Adrenal gland (tissue), 12 donors: ENCODE results near the gene ZNF600. TPM values are rescaled to one million over a fixed set of nuclear protein-coding genes. Genes with fewer than 3 reads are reported as not detected.
"Not testable (repeated sequence)": the region's sequence is repeated elsewhere in the genome, so short reads cannot be mapped to it uniquely, and the experiment has no call there.

ENCODE experiments used
- DNase-seq, 7 donors: peaks; one replicate each; pipeline ENCODE4 v3.0.0-alpha.2; 2019 to 2020
- H3K27ac ChIP-seq, 5 donors: fragments of 200-600 bp; sonication (generic) in 4 of 5; 1 replicate in 3 of 5; 2 replicates in 2 of 5; pipeline versions ENCODE4 v1.5.1 to v1.8.0; 2016 to 2020; ENCODE audit warnings: mild to moderate bottlenecking in 1 of 5
- H3K27me3 ChIP-seq: fragments of 200-600 bp; 2 replicates; pipeline ENCODE4 v1.8.0; 2021
- H3K36me3 ChIP-seq, 2 donors: fragments of 200-600 bp; replicated peaks in 1 of 2; 1 replicate in 1 of 2; 2 replicates in 1 of 2; pipeline versions ENCODE4 v1.5.1 to v1.8.0; 2018 to 2022
- H3K4me1 ChIP-seq, 2 donors: fragments of 200-600 bp; replicated peaks in 1 of 2; 1 replicate in 1 of 2; 2 replicates in 1 of 2; pipeline versions ENCODE4 v1.5.1 to v1.8.0; 2018 to 2021
- H3K4me3 ChIP-seq, 4 donors: fragments of 200-600 bp; sonication (generic) in 3 of 4; one replicate each; pipeline ENCODE4 v1.5.1; 2016 to 2018
- H3K9me3 ChIP-seq, 3 donors: fragments of 200-600 bp; sonication (generic) in 1 of 3; replicated peaks in 1 of 3; 1 replicate in 2 of 3; 2 replicates in 1 of 3; pipeline versions ENCODE4 v1.5.1 to v1.8.0; 2016 to 2021
- CTCF ChIP-seq, 6 experiments: fragments of 450-650 bp in 4 of 6; fragments of 200-600 bp in 2 of 6; sonication (generic) in 1 of 6; IDR thresholded peaks; 1 replicate in 5 of 6; 2 replicates in 1 of 6; pipeline versions ENCODE4 v1.5.1 to v1.8.0; 2016 to 2021; ENCODE audit warnings: antibody characterized with exemption in 6 of 6, mild to moderate bottlenecking in 2 of 6, moderate library complexity in 1 of 6
- POLR2A ChIP-seq, 2 donors: fragments of 450-650 bp; IDR thresholded peaks; one replicate each; pipeline ENCODE4 v1.6.1; 2017; ENCODE audit warnings: antibody characterized with exemption in 2 of 2, mild to moderate bottlenecking in 2 of 2, moderate library complexity in 1 of 2
- WGBS, 4 donors: extraction: QIAGEN DNeasy Blood & Tissue Kit in 2 of 4; methylation state at CpG; one replicate each; pipeline versions ENCODE4 v1.1.5 to v1.1.7; 2013 to 2017; 5-methylcytosine and 5-hydroxymethylcytosine counted together
- intact Hi-C, 2 donors: fragments of 100-400 bp; cut with DNase I; formaldehyde crosslinking; loops; one replicate each; pipeline versions ENCODE4 v1.14.1 to v1.15.0; 2022 to 2023
- polyA plus RNA-seq, 3 donors: library from polyadenylated mRNA; stranded (reverse); fragments of 200-250 nt in 2 of 3; fragments of 350-450 nt in 1 of 3; fragmentation: Illumina TruSeq in 1 of 3; extraction: RNeasy Lipid Tissue Mini Kit (QIAGEN cat#74804) in 1 of 3; gene quantifications; one replicate each; pipeline ENCODE4 v1.2.3, GENCODE V29; 2013 to 2014
- total RNA-seq, 9 donors: library from RNA; depleted of rRNA in 4 of 9; stranded (reverse); fragments of >200 nt in 4 of 9; fragments of 120-200 nt in 1 of 9; fragmentation: NEBNext Ultra II Directional in 1 of 9; extraction: Animal tissue kit (Norgen Biotek cat#: 25700) in 1 of 9; gene quantifications; one replicate each; pipeline versions ENCODE4 v1.1.0 to v1.2.4, GENCODE V29; 2013 to 2023
- donor health status: healthy with polysubstance abuse.
- donor health status: Bipolar disorder and iron deficiency.
- donor health status: DM: yes; HTN: yes; CAD: no.
- donor health status: DM: no; HTN: no; CAD: no.
- donor health status: DM: no; HTN: no; CAD: no.
- donor health status: DM: yes; HTN: yes; CAD: no.

The ZNF600 gene
- total and polyA plus RNA-seq, 12 donors: 0.42 to 17.7 (median 5.7) TPM

- intact Hi-C loops: no loop called here
- Histone ChIP-seq H3K9me3 (no peaks in the 10 kb centered on the region), H3K36me3 (no peaks in the 10 kb centered on the region), H3K27me3 (no peaks in the 10 kb centered on the region), H3K27ac (peak within 1 kb of the TSS in 4 of 5 donors; percentile 52 to 89 (median 83)), H3K4me3 (peak within 1 kb of the TSS; percentile 45 to 94 (median 75)), H3K4me1 (no peaks in the 10 kb centered on the region)
- TF ChIP-seq POLR2A (IDR thresholded peaks at IDR 0.05) (peak; percentile 61 to 88), CTCF (IDR thresholded peaks at IDR 0.05) (peak; percentile 32 to 79 (median 66))
- 12 to 31% (median 12%) methylated on average over 15 to 38 of the region's 38 CpGs for WGBS, 4 donors
- DNase-seq: peak; percentile 96 to 99 (median 98)
These were observed 51.5 kb downstream of the ZNF600 start, which contains the start of gene ZNF611 for GRCh38 chr19:52734893-52735661. Gene ZNF611, minus strand, starts transcription at chr19:52735044. Its CDS starts 19,150 bp downstream, at chr19:52715894.

DNA sequence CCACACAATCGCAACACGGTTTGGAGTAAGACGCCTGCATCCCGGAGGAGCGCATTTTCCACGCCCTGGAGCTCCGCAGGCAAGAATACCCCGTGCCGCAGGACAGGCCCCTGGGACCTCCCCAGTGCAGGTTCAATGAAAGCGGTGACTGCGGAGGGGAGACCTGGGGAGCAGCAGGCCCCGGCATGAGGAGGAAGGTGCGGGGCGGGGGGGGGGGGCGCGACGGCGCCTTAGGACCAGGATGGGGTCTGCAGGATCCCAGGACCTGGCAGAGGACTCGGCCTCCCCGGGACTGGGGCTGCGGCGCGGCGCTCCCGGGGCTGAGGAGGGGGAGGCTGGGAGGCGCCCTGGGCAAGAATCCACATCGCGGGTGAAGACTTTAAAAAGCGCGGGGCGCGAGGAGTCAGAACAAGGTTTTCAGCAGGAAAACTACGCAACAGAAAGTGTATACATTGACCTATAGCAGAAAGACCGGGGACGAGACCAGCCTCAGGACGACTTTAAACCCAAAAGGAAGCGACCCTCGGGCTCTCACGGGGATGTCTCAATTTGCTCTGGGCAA, 52.2 kb downstream of the ZNF600 start:
- 0 to 1% (median 0%) methylated on average over 17 to 39 of the region's 39 CpGs for WGBS, 4 donors
- peak overlapping the region in 4 of 5 donors; percentile 52 to 89 (median 83) for H3K27ac ChIP-seq
- peak in 2 of 7 donors; percentile 18 to 30 for DNase-seq
- H3K27me3 ChIP-seq: no peaks in the 10 kb centered on the region
- no peak for TF ChIP-seq POLR2A (IDR thresholded peaks at IDR 0.05)
- no peak for TF ChIP-seq CTCF (IDR thresholded peaks at IDR 0.05)
- no peaks in the 10 kb centered on the region for H3K4me1 ChIP-seq
- intact Hi-C loops: no loop called here
- H3K36me3 ChIP-seq: no peaks in the 10 kb centered on the region
- no peaks in the 10 kb centered on the region for H3K9me3 ChIP-seq
- peak overlapping the region; percentile 45 to 94 (median 75) for H3K4me3 ChIP-seq

DNA sequence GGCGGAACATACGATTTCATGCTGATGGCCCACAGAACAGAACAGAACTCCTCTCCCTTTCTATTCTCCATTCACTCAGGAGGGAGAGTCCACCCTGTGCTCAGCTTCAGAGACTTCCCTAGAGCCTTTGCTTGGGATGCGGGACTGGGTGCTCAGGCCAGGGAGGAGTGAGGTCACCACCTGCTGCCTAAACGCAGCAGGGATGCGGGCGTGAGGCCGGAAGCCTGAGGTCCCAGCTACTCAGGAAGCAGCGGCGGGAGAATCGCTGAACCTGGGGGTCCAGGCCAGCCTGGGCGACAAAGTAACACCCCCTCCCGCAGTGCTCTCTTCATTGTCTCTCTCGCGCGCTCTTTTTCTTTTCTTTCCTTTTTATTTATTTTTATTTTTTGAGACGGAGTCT, 60.5 kb downstream of the ZNF600 start:
- H3K27me3 ChIP-seq, H3K4me1 ChIP-seq, intact Hi-C loops, DNase-seq, H3K4me3 ChIP-seq, H3K9me3 ChIP-seq, H3K27ac ChIP-seq: not testable (repeated sequence)
- peaks cover 0 to 10% of the 10 kb centered on the region in 2 donors for H3K36me3 ChIP-seq
- 94 to 98% (median 96%) methylated on average over 12 to 16 of the region's 16 CpGs for WGBS, 4 donors

GRCh38 chr19:52725528-52725961, 61.0 kb downstream of the ZNF600 start:
- no peaks in the 10 kb centered on the region for H3K27me3 ChIP-seq
- intact Hi-C loops: no loop called here
- no peak for TF ChIP-seq CTCF (IDR thresholded peaks at IDR 0.05)
- TF ChIP-seq POLR2A (IDR thresholded peaks at IDR 0.05): no peak
- no peaks in the 10 kb centered on the region for H3K4me1 ChIP-seq
- no peaks in the 10 kb centered on the region for H3K9me3 ChIP-seq
- H3K4me3 ChIP-seq: no peak overlapping the region
- no peak for DNase-seq
- 92 to 98% (median 96%) methylated on average over 10 to 24 of the region's 24 CpGs for WGBS, 4 donors
- H3K36me3 ChIP-seq: peaks cover 0 to 10% of the 10 kb centered on the region in 2 donors
- no peak overlapping the region for H3K27ac ChIP-seq
